Esophagus muscularis mucosa (tissue), 4 donors: ENCODE data around the gene C15orf61. TPM values are rescaled to one million over a fixed set of nuclear protein-coding genes. Genes with fewer than 3 reads are reported as not detected.

Source experiments
- DNase-seq: peaks from one replicate; pipeline ENCODE4 v3.0.0-alpha.2; 2017; ENCODE audit errors: extremely low spot score
- H3K27ac ChIP-seq, 4 donors: fragments of 200-600 bp; sonication (generic); replicated peaks in 1 of 4; 1 replicate in 3 of 4; 2 replicates in 1 of 4; pipeline ENCODE4 v1.5.1; 2016 to 2019; ENCODE audit warnings: mild to moderate bottlenecking in 1 of 4
- H3K27me3 ChIP-seq, 4 donors: fragments of 200-600 bp; sonication (generic); one replicate each; pipeline versions ENCODE4 v1.5.1 to v1.6.0; 2016 to 2019
- H3K36me3 ChIP-seq, 4 donors: fragments of 200-600 bp; sonication (generic); one replicate each; pipeline ENCODE4 v1.5.1; 2016 to 2019
- H3K4me1 ChIP-seq, 4 donors: fragments of 200-600 bp; sonication (generic); one replicate each; pipeline ENCODE4 v1.5.1; 2016 to 2019
- H3K4me3 ChIP-seq, 4 donors: fragments of 200-600 bp; sonication (generic); 1 replicate in 2 of 4; 2 replicates in 2 of 4; pipeline ENCODE4 v1.5.1; 2016 to 2019; ENCODE audit warnings: mild to moderate bottlenecking in 4 of 4, moderate library complexity in 1 of 4
- H3K9me3 ChIP-seq, 4 donors: fragments of 200-600 bp; sonication (generic); 1 replicate in 3 of 4; 2 replicates in 1 of 4; pipeline ENCODE4 v1.5.1; 2016 to 2019
- CTCF ChIP-seq, 3 experiments: fragments of 200-600 bp in 2 of 3; fragments of 450-650 bp in 1 of 3; sonication (generic) in 2 of 3; IDR thresholded peaks; one replicate each; pipeline ENCODE4 v1.5.1; 2017 to 2019; ENCODE audit warnings: antibody characterized with exemption in 3 of 3, mild to moderate bottlenecking in 2 of 3, moderate library complexity in 1 of 3
- EP300 ChIP-seq: sonication (generic); formaldehyde crosslinking; IDR thresholded peaks from one replicate; pipeline ENCODE4 v1.6.1; 2017; ENCODE audit warnings: antibody characterized with exemption
- POLR2A ChIP-seq: fragments of 450-650 bp; IDR thresholded peaks from one replicate; pipeline ENCODE4 v1.6.1; 2017; ENCODE audit warnings: antibody characterized with exemption, moderate library complexity, mild to moderate bottlenecking, low read depth
- POLR2AphosphoS5 ChIP-seq, 2 donors: sonication (generic); formaldehyde crosslinking; IDR thresholded peaks; one replicate each; pipeline ENCODE4 v1.6.1; 2017; ENCODE audit warnings: antibody characterized with exemption in 2 of 2
- WGBS: methylation state at CpG from one replicate; pipeline ENCODE4 v1.1.5; 2018; 5-methylcytosine and 5-hydroxymethylcytosine counted together
- intact Hi-C: fragments of 100-400 bp; cut with DNase I; formaldehyde crosslinking; loops from one replicate; pipeline ENCODE4 v1.15.1; 2023
- total RNA-seq, 4 donors: library from RNA; depleted of rRNA; stranded (reverse); fragments of >200 nt; gene quantifications; one replicate each; pipeline versions ENCODE4 v1.1.0 to v1.2.1, GENCODE V29; 2016

The C15orf61 gene
- total RNA-seq, 4 donors from 2014 or later: 3.8 to 8.1 (median 5.7) TPM

GRCh38 chr15:67579164-67579563 lies 58.2 kb downstream of the C15orf61 start:
- H3K27ac ChIP-seq: no peak overlapping the region
- H3K27me3 ChIP-seq: no peaks in the 10 kb centered on the region
- peaks cover 0 to 5% (median 0%) of the 10 kb centered on the region in 4 donors for H3K4me1 ChIP-seq
- TF ChIP-seq POLR2AphosphoS5 (IDR thresholded peaks at IDR 0.05): no peak
- no peak for TF ChIP-seq EP300
- TF ChIP-seq CTCF (IDR thresholded peaks at IDR 0.05): no peak
- TF ChIP-seq POLR2A: no peak
- WGBS: 97% methylated on average over 5 of the region's 5 CpGs
- peaks cover 0 to 3% (median 0%) of the 10 kb centered on the region in 4 donors for H3K36me3 ChIP-seq
- no peaks in the 10 kb centered on the region for H3K9me3 ChIP-seq
- H3K4me3 ChIP-seq: no peak overlapping the region
- DNase-seq: no peak
- intact Hi-C loops: no loop called here

Other genes with a start within 250 kb of the C15orf61 start
- 10 to 100 TPM in 3 of 4 donors, 1 to 10 TPM in 1; 7.8 to 11.9 (median 10.6) TPM for gene MAP2K5, start 21.6 kb downstream of the C15orf61 start, total RNA-seq